Loucy (cell line): ENCODE results near the gene DHRS7B.

Experiments
- H2AFZ ChIP-seq: fragments of 200-600 bp; sonication (generic); 2 replicates; pipeline ENCODE4 v1.6.0; 2016; ENCODE audit warnings: antibody characterized with exemption, mild to moderate bottlenecking, low read length, moderate library complexity
- H3F3A ChIP-seq: fragments of 200-600 bp; 2 replicates; pipeline ENCODE4 v1.6.0; 2016; ENCODE audit warnings: antibody characterized with exemption, low read depth, mild to moderate bottlenecking
- H3K27me3 ChIP-seq: fragments of 200-600 bp; sonication (generic); 2 replicates; pipeline ENCODE4 v1.6.1; 2014; ENCODE audit warnings: low read length, mild to moderate bottlenecking; ENCODE audit not compliant: insufficient read depth, poor library complexity, severe bottlenecking
- H3K36me3 ChIP-seq: fragments of 200-600 bp; sonication (generic); 2 replicates; pipeline ENCODE4 v1.6.1; 2016; ENCODE audit warnings: low read length; ENCODE audit not compliant: insufficient read depth
- H3K4me1 ChIP-seq: fragments of 200-600 bp; sonication (generic); 2 replicates; pipeline ENCODE4 v1.5.1; 2014; ENCODE audit warnings: low read length, mild to moderate bottlenecking; ENCODE audit not compliant: insufficient read depth, poor library complexity, severe bottlenecking
- H3K4me2 ChIP-seq: fragments of 200-600 bp; sonication (generic); 2 replicates; pipeline ENCODE4 v1.6.0; 2014; ENCODE audit warnings: antibody characterized with exemption, low read length, low read depth, mild to moderate bottlenecking; ENCODE audit not compliant: poor library complexity, severe bottlenecking
- H3K4me3 ChIP-seq: fragments of 200-600 bp; sonication (generic); 2 replicates; pipeline ENCODE4 v1.5.1; 2014; ENCODE audit warnings: low read length, mild to moderate bottlenecking, mixed read lengths; ENCODE audit not compliant: poor library complexity, severe bottlenecking
- H3K79me2 ChIP-seq: fragments of 200-600 bp; sonication (generic); 2 replicates; pipeline ENCODE4 v1.6.1; 2014; ENCODE audit warnings: low read length; ENCODE audit not compliant: insufficient read depth
- H3K9ac ChIP-seq: fragments of 200-600 bp; sonication (generic); 2 replicates; pipeline ENCODE4 v1.6.0; 2014; ENCODE audit warnings: mild to moderate bottlenecking, low read depth, low read length, moderate library complexity; ENCODE audit not compliant: poor library complexity, severe bottlenecking
- H3K9me2 ChIP-seq: fragments of 200-600 bp; sonication (generic); replicated peaks from 2 replicates; pipeline ENCODE4 v1.6.1; 2016; ENCODE audit warnings: low read depth, low read length, mixed read lengths
- H3K9me3 ChIP-seq: fragments of 200-600 bp; sonication (generic); 2 replicates; pipeline ENCODE4 v1.6.1; 2014; ENCODE audit warnings: mild to moderate bottlenecking, antibody characterized with exemption, low read length, low read depth; ENCODE audit not compliant: insufficient read depth
- H4K20me1 ChIP-seq: fragments of 200-600 bp; sonication (generic); 2 replicates; pipeline ENCODE4 v1.6.0; 2014; ENCODE audit warnings: antibody characterized with exemption, low read length, mild to moderate bottlenecking; ENCODE audit not compliant: insufficient read depth, poor library complexity, severe bottlenecking
- CTCF ChIP-seq: fragments of 200-600 bp; sonication (generic); conservative IDR thresholded peaks from 2 replicates; pipeline ENCODE4 v1.5.1; 2014; ENCODE audit warnings: mild to moderate bottlenecking, antibody characterized with exemption, low read length
- EZH2phosphoT487 ChIP-seq: fragments of 200-600 bp; IDR thresholded peaks from 2 replicates; pipeline ENCODE4 v1.6.1; 2018; ENCODE audit warnings: antibody characterized with exemption, mild to moderate bottlenecking, moderate library complexity, borderline replicate concordance

DHRS7B gene

GRCh38 chr17:21193031-21193430 lies 66.3 kb downstream of the DHRS7B start:
- TF ChIP-seq EZH2phosphoT487 (no peak), CTCF (no peak)

DNA sequence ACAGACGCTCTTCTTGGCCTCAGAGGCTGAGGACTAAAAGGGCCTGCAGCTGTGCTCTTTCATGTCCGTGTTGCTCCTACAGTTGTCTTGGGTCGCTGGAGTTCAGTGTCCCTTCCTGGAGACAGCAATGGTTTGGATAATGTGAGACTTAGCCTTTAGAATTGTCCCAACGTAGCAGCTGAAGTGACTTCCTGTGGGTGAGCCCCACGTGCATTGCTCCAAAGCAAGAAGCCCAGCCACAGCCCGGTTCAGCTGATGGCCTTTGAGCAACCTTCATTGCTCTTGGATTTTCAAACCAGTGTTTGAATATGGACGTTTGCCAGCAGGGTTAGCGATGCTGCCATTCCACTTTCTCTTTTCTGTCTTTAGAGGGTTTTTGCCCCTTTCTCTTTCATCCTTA lies 67.5 kb downstream of the DHRS7B start:
- no peaks in the 10 kb centered on the region for H3K9me3 ChIP-seq
- H4K20me1 ChIP-seq: peaks cover 2% of the 10 kb centered on the region
- no peaks in the 10 kb centered on the region for H3K4me1 ChIP-seq
- no peaks in the 10 kb centered on the region for H3K27me3 ChIP-seq
- H2AFZ ChIP-seq: no peak overlapping the region
- H3F3A ChIP-seq: no peaks in the 10 kb centered on the region
- TF ChIP-seq EZH2phosphoT487 (no peak), CTCF (no peak)
- no peaks in the 10 kb centered on the region for H3K9me2 ChIP-seq
- H3K36me3 ChIP-seq: peaks cover 51% of the 10 kb centered on the region; the same call in 1 of the 2 replicates
- no peak overlapping the region for H3K4me2 ChIP-seq
- H3K4me3 ChIP-seq: no peak overlapping the region
- no peak overlapping the region for H3K9ac ChIP-seq
- peaks cover 22% of the 10 kb centered on the region; the same call in 1 of the 2 replicates for H3K79me2 ChIP-seq

More at GRCh38 chr17:21193031-21193430, 66.3 kb downstream of the DHRS7B start:
- Histone ChIP-seq H3K9me3 (no peaks in the 10 kb centered on the region), H3K4me3 (no peak overlapping the region), H3K79me2 (peaks cover 12% of the 10 kb centered on the region; the same call in 1 of the 2 replicates), H4K20me1 (no peaks in the 10 kb centered on the region), H3K4me2 (no peak overlapping the region), H3K9me2 (no peaks in the 10 kb centered on the region), H3K36me3 (peaks cover 44% of the 10 kb centered on the region; the same call in 1 of the 2 replicates), H3F3A (no peaks in the 10 kb centered on the region), H3K27me3 (no peaks in the 10 kb centered on the region), H3K4me1 (no peaks in the 10 kb centered on the region), H2AFZ (no peak overlapping the region), H3K9ac (no peak overlapping the region)

DNA sequence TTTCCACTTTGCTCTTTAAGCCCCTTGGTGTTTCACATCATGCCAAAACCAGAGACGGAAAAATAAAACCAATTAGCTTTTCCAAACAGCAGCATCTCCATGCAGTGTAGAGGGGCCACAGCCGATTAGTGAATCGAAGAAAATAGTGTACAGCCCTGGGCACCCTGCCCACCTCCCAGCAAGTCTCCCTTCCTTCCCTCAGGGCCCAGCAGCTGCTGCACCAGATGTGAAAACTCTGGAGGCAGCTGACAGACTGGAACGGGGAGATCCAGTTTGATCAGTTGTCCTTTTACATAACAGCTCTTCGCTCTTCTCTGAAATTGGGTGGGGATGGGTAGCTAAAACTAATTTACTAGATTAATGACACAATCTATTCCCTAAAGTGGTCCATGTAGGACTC lies 67.9 kb downstream of the DHRS7B start:
- peaks cover 47% of the 10 kb centered on the region; the same call in 1 of the 2 replicates for H3K36me3 ChIP-seq
- no peak overlapping the region for H3K4me2 ChIP-seq
- H3F3A ChIP-seq: no peaks in the 10 kb centered on the region
- no peaks in the 10 kb centered on the region for H3K9me2 ChIP-seq
- peaks cover 7% of the 10 kb centered on the region for H4K20me1 ChIP-seq
- H3K9ac ChIP-seq: no peak overlapping the region
- no peak overlapping the region for H2AFZ ChIP-seq
- no peak overlapping the region for H3K4me3 ChIP-seq
- H3K27me3 ChIP-seq: no peaks in the 10 kb centered on the region
- H3K9me3 ChIP-seq: no peaks in the 10 kb centered on the region
- H3K79me2 ChIP-seq: peaks cover 27% of the 10 kb centered on the region; the same call in 1 of the 2 replicates
- H3K4me1 ChIP-seq: no peaks in the 10 kb centered on the region
- no peak for TF ChIP-seq EZH2phosphoT487

DNA sequence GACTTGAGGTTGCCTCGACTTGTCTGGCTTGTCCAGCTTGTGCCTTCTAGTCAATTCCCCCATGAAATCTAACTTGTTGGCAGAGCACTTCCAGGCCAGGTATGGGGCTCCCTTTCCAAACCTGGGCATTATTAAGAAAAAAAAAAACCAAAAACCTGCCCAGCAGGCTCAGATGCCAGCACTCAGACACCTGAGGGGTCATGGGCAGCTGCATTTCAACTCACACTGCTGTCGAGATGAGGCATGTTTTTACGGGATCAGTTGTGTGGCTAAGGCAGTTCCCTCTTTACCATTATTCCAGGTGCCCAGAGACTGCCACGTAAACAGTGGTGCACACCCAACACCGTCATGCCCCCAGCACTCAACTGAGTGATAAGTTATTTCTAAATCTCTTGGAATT lies 69.4 kb downstream of the DHRS7B start:
- Histone ChIP-seq H3K36me3 (peaks cover 46% of the 10 kb centered on the region; the same call in 1 of the 2 replicates), H4K20me1 (peaks cover 20% of the 10 kb centered on the region), H3K4me3 (no peak overlapping the region), H3K9me2 (no peaks in the 10 kb centered on the region), H3K4me1 (no peaks in the 10 kb centered on the region), H3K79me2 (peaks cover 41% of the 10 kb centered on the region), H3K9ac (no peak overlapping the region), H2AFZ (no peak overlapping the region), H3K4me2 (no peak overlapping the region), H3F3A (no peaks in the 10 kb centered on the region), H3K9me3 (no peaks in the 10 kb centered on the region), H3K27me3 (no peaks in the 10 kb centered on the region)
- TF ChIP-seq EZH2phosphoT487 (no peak), CTCF (no peak)
